Kidney epithelial cell (primary cell): ENCODE data around the gene KCNV2. TPM values are rescaled to one million over a fixed set of nuclear protein-coding genes. Genes with fewer than 3 reads are reported as not detected.

Experiments used
- DNase-seq: peaks from one replicate; pipeline ENCODE4 v3.0.0-alpha.2; 2010; ENCODE audit warnings: low read depth
- H3K27me3 ChIP-seq: 2 replicates; pipeline ENCODE4 v1.6.0; 2011; ENCODE audit warnings: low read length; ENCODE audit not compliant: control insufficient read depth, insufficient read depth
- H3K36me3 ChIP-seq: 2 replicates; pipeline ENCODE4 v1.5.1; 2011; ENCODE audit warnings: low read length; ENCODE audit not compliant: control insufficient read depth, insufficient read depth
- H3K4me3 ChIP-seq: 2 replicates; pipeline ENCODE4 v1.5.1; 2011; ENCODE audit warnings: low read depth, mild to moderate bottlenecking, control low read depth, low read length
- CTCF ChIP-seq: IDR thresholded peaks from 2 replicates; pipeline ENCODE4 v1.5.1; 2011; ENCODE audit warnings: mild to moderate bottlenecking, moderate library complexity, low read length, control low read depth, inconsistent platforms; ENCODE audit not compliant: insufficient read depth, poor library complexity, severe bottlenecking
- total RNA-seq: library from RNA; depleted of rRNA; stranded (reverse); fragments of >200 nt; gene quantifications from 2 replicates; pipeline ENCODE4 v1.2.3, GENCODE V29; 2015

Gene KCNV2
- total RNA-seq, 1 donor from 2014 or later: not detected

- Histone ChIP-seq H3K36me3 (no peaks in the 10 kb centered on the region), H3K27me3 (no peaks in the 10 kb centered on the region), H3K4me3 (no peak overlapping the region)
- no peak for DNase-seq
- no peak for TF ChIP-seq CTCF
Observed at GRCh38 chr9:2726650-2727340, 9.5 kb downstream of the KCNV2 start.

- H3K27me3 ChIP-seq: no peaks in the 10 kb centered on the region
- H3K4me3 ChIP-seq: no peak overlapping the region
- no peaks in the 10 kb centered on the region for H3K36me3 ChIP-seq
- no peak for TF ChIP-seq CTCF
- no peak for DNase-seq
Observed at GRCh38 chr9:2727374-2727773, 10.1 kb downstream of the KCNV2 start.

GRCh38 chr9:2727966-2728613 lies 10.8 kb downstream of the KCNV2 start:
- Histone ChIP-seq H3K4me3 (no peak overlapping the region), H3K36me3 (no peaks in the 10 kb centered on the region), H3K27me3 (no peaks in the 10 kb centered on the region)
- peak; percentile 70 for TF ChIP-seq CTCF
- DNase-seq: no peak

GRCh38 chr9:2729003-2729402 lies 11.7 kb downstream of the KCNV2 start:
- no peak for DNase-seq
- no peak overlapping the region for H3K4me3 ChIP-seq
- H3K27me3 ChIP-seq: no peaks in the 10 kb centered on the region
- no peaks in the 10 kb centered on the region for H3K36me3 ChIP-seq
- no peak for TF ChIP-seq CTCF

- no peak for DNase-seq
- H3K36me3 ChIP-seq: no peaks in the 10 kb centered on the region
- no peak for TF ChIP-seq CTCF
- H3K4me3 ChIP-seq: no peak overlapping the region
- no peaks in the 10 kb centered on the region for H3K27me3 ChIP-seq
Observed at GRCh38 chr9:2729721-2730120, 12.4 kb downstream of the KCNV2 start.
